ENCODE measurements around the gene ACTL8. TPM values are rescaled to one million over a fixed set of nuclear protein-coding genes. Genes with fewer than 3 reads are reported as not detected.
"Not testable (repeated sequence)": the region's sequence is repeated elsewhere in the genome, so short reads cannot be mapped to it uniquely, and the experiment has no call there.

The ACTL8 gene
- total RNA-seq, 2 experiments from 2014 or later: not detected

DNA sequence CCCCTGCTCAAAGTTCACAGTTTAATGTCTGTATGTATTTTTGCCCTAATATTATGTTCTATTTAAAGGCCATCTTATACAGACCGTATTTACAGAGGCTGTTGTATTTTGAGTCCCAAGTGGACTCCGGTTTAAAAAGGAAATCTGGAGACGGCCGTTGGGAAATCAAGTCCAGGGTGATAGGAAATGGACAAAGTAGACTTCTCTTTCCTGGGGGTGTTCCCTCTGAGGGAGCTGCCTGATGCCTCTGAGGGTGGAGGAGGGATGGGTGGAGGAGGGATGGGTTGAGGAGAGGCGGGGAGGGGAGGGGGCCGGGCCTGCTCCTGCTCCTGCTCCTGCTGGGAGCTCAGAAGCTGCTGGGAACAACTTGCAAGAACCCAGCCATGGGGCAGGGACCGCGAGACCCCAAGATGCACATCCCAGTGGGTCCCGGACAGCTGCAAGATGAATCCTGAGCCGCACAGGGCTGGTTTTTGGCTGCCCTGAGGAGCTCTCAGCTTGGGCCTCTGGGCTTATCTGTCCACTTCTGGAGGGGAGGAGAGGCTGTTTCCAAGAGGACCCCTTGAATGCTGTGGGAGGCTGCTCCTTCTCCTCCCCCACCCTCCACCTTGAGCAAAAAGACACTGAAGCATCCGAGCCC lies 12.0 kb upstream of the ACTL8 start:
- ChIA-PET CTCF (no interaction called here), POLR2A (no interaction called here)
- no peak for DNase-seq
- Mint-ChIP-seq H3K4me1 (no peaks in the 10 kb centered on the region), H3K27me3 (peaks cover 2% of the 10 kb centered on the region), H3K4me3 (no peak overlapping the region), H3K27ac (no peak overlapping the region), H3K9me3 (no peaks in the 10 kb centered on the region), H3K36me3 (ENCODE audit: low read depth) (no peaks in the 10 kb centered on the region)

GRCh38 chr1:17743925-17744324 lies 11.2 kb upstream of the ACTL8 start:
- Mint-ChIP-seq H3K36me3 (ENCODE audit: low read depth) (no peaks in the 10 kb centered on the region), H3K4me3 (no peak overlapping the region), H3K27ac (no peak overlapping the region), H3K27me3 (peaks cover 2% of the 10 kb centered on the region), H3K9me3 (no peaks in the 10 kb centered on the region), H3K4me1 (no peaks in the 10 kb centered on the region)
- no peak for DNase-seq
- POLR2A ChIA-PET: no interaction called here
- CTCF ChIA-PET: no interaction called here

- Mint-ChIP-seq H3K27ac (no peak overlapping the region), H3K27me3 (peaks cover 2% of the 10 kb centered on the region), H3K9me3 (no peaks in the 10 kb centered on the region), H3K4me1 (no peaks in the 10 kb centered on the region), H3K36me3 (ENCODE audit: low read depth) (no peaks in the 10 kb centered on the region), H3K4me3 (no peak overlapping the region)
- DNase-seq: no peak
- ChIA-PET POLR2A (no interaction called here), CTCF (no interaction called here)
These were observed 10.3 kb upstream of the ACTL8 start for GRCh38 chr1:17744666-17745478.

- no peak overlapping the region for H3K27ac Mint-ChIP-seq
- POLR2A ChIA-PET: no interaction called here
- H3K27me3 Mint-ChIP-seq: peaks cover 2% of the 10 kb centered on the region
- no peaks in the 10 kb centered on the region for H3K9me3 Mint-ChIP-seq
- no peak overlapping the region for H3K4me3 Mint-ChIP-seq
- no peaks in the 10 kb centered on the region for H3K4me1 Mint-ChIP-seq
- no peak for DNase-seq
- H3K36me3 Mint-ChIP-seq (ENCODE audit: low read depth): no peaks in the 10 kb centered on the region
- CTCF ChIA-PET: no interaction called here
These were observed 9.6 kb upstream of the ACTL8 start for GRCh38 chr1:17745479-17745955.

GRCh38 chr1:17746281-17746680 lies 8.9 kb upstream of the ACTL8 start:
- H3K27me3 Mint-ChIP-seq; H3K4me1 Mint-ChIP-seq; POLR2A ChIA-PET; DNase-seq; H3K4me3 Mint-ChIP-seq; H3K27ac Mint-ChIP-seq; H3K9me3 Mint-ChIP-seq; CTCF ChIA-PET; H3K36me3 Mint-ChIP-seq (ENCODE audit: low read depth): not testable (repeated sequence)

GRCh38 chr1:17746920-17747319 lies 8.2 kb upstream of the ACTL8 start:
- H3K36me3 Mint-ChIP-seq (ENCODE audit: low read depth): no peaks in the 10 kb centered on the region
- CTCF ChIA-PET: no interaction called here
- H3K4me3 Mint-ChIP-seq: no peak overlapping the region
- DNase-seq: no peak
- peaks cover 2% of the 10 kb centered on the region for H3K27me3 Mint-ChIP-seq
- no peak overlapping the region for H3K27ac Mint-ChIP-seq
- H3K9me3 Mint-ChIP-seq: peaks cover under 1% of the 10 kb centered on the region
- POLR2A ChIA-PET: no interaction called here
- no peaks in the 10 kb centered on the region for H3K4me1 Mint-ChIP-seq

GRCh38 chr1:17750333-17750732 lies 4.8 kb upstream of the ACTL8 start:
- Mint-ChIP-seq H3K36me3 (ENCODE audit: low read depth) (no peaks in the 10 kb centered on the region), H3K4me1 (no peaks in the 10 kb centered on the region), H3K27ac (no peak overlapping the region), H3K27me3 (no peaks in the 10 kb centered on the region), H3K9me3 (peaks cover 11% of the 10 kb centered on the region), H3K4me3 (no peak overlapping the region)
- DNase-seq: no peak
- ChIA-PET CTCF (no interaction called here), POLR2A (no interaction called here)

DNA sequence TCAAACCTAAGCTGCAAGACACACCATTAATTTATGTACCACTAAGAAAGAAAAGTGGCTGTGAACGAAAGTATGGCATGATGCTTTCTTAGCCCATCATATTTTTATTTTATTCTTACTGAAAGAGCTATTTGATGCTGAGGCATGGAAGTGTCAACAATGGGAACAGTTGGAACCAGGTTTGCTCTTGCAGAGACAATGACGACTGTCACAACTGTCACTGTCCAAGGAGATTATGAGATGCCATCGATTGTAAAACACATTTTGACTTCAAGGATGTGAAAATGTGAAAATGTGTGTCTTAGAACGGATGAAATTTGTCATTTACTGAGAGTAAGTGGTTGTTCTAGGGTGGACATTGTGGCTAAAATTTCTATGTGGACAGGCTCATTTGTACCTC lies 2.8 kb upstream of the ACTL8 start:
- ChIA-PET POLR2A (no interaction called here), CTCF (no interaction called here)
- peaks cover 20% of the 10 kb centered on the region for H3K9me3 Mint-ChIP-seq
- H3K27ac Mint-ChIP-seq: no peak overlapping the region
- DNase-seq: no peak
- no peaks in the 10 kb centered on the region for H3K4me1 Mint-ChIP-seq
- H3K27me3 Mint-ChIP-seq: no peaks in the 10 kb centered on the region
- no peak overlapping the region for H3K4me3 Mint-ChIP-seq
- H3K36me3 Mint-ChIP-seq (ENCODE audit: low read depth): no peaks in the 10 kb centered on the region

DNA sequence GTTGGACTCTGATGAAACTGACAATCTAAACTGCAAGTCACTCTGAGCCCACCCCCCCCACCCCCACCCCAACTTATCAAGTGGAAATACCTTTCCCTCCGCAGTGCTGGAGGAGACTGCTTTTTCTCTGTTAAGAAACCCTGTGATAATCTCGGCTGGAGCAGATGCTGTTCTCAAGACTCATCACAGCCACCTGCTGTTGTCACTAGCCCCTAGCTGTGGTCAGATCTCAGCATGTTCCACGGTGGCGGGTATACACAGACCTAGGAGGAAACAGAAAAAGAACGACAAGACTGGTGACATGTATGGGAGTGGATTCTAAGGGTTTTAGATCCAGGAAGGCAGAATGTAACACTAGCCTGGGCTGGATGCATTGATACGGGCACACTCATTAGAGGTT lies 2.3 kb downstream of the ACTL8 start:
- CTCF ChIA-PET: no interaction called here

DNA sequence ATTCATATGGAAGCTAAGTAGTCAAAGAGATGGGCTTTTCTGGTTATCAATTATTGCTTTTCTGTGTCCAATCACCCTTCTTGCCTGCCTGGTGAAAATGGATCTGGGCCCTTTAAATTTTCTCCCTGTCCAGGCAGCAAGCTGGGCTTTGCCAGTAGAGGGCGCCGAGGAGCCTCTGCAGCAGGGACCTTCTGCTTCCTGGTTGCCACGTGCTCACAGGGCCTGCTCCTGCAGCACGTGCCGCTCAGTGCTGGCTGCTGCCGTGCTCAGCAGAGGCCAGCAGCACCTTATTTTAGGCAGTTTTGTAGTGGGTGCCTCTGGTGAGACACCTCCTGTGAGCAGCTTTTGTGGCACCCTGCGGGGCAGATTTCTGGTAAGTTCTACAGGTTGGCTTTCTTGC lies 4.0 kb downstream of the ACTL8 start:
- Mint-ChIP-seq H3K27me3 (no peaks in the 10 kb centered on the region), H3K9me3 (peaks cover 40% of the 10 kb centered on the region), H3K4me3 (no peak overlapping the region), H3K4me1 (no peaks in the 10 kb centered on the region), H3K36me3 (ENCODE audit: low read depth) (no peaks in the 10 kb centered on the region), H3K27ac (no peak overlapping the region)
- DNase-seq: no peak
- POLR2A ChIA-PET: no interaction called here
- CTCF ChIA-PET: no interaction called here

More for the DNA sequence above, 2.3 kb downstream of the ACTL8 start:
- Mint-ChIP-seq H3K4me3 (no peak overlapping the region), H3K27me3 (no peaks in the 10 kb centered on the region), H3K36me3 (ENCODE audit: low read depth) (no peaks in the 10 kb centered on the region), H3K4me1 (no peaks in the 10 kb centered on the region), H3K9me3 (peaks cover 43% of the 10 kb centered on the region), H3K27ac (no peak overlapping the region)
- no peak for DNase-seq
- POLR2A ChIA-PET: no interaction called here

DNA sequence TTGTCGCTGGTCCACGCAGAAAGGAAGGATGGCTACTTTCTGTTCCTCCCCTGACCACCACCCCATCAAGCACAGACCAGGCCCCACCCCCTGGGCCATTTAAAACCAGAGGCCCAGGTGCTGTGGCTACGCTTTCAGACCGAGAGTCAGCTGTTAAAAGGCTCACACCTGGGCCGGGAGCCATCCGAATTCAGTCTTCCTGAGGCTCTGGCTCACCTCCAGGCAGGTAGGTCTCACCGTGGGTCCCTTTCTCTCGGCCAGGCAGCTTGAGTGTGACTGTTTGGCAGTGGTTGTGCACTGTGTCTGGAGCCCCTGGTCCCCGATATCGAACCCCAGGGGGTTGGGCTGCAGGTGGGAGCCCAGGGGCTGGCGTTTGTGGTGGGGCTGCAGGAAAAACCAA lies 7.2 kb downstream of the ACTL8 start:
- Mint-ChIP-seq H3K27me3 (no peaks in the 10 kb centered on the region), H3K27ac (no peak overlapping the region), H3K36me3 (ENCODE audit: low read depth) (no peaks in the 10 kb centered on the region), H3K4me3 (no peak overlapping the region), H3K9me3 (peaks cover 26% of the 10 kb centered on the region), H3K4me1 (no peaks in the 10 kb centered on the region)
- CTCF ChIA-PET: no interaction called here
- POLR2A ChIA-PET: no interaction called here
- no peak for DNase-seq

DNA sequence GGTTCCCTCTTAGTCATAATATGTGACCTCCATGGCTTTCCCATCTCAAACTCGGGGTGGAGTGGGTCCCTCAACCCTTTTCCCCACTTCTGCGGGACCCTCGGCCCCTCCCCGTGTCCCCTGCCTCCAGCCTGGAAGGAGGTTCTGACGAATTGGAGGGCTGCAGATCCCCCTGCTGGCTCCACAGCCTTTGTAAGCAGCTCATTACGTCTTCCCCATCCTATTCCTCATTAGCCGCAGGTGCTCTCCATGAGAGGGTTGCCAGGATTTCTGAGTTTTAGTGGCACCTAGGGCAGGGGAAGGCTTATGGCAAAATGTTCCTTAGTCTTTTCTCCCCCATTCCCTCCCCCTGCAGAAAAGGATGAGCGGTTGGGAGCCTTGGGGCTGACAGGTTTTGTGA lies 8.3 kb downstream of the ACTL8 start:
- POLR2A ChIA-PET: no interaction called here
- DNase-seq: no peak
- Mint-ChIP-seq H3K4me1 (no peaks in the 10 kb centered on the region), H3K9me3 (peaks cover 18% of the 10 kb centered on the region), H3K27me3 (no peaks in the 10 kb centered on the region), H3K36me3 (ENCODE audit: low read depth) (no peaks in the 10 kb centered on the region), H3K27ac (peak overlapping the region; percentile 25), H3K4me3 (no peak overlapping the region)
- CTCF ChIA-PET: no interaction called here

DNA sequence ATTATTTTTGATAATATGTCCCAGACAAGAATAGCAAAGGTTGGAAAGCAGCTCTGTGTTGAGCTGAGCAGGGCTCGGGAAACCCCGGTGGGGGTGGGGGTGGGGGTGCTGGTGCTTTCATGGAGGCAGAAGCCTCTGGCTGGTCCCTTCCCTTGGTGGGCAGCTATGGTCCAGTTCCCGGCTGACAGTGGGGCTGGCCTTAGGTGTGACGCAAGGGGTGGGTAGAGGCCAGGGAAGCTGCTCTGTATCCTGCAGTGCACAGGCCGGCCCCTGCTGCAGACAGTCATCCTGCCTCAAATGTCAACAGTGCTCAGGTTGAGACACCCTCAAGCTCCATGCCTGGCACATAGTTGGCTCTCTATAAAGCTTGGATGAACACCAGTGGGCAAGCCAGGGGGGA lies 8.9 kb downstream of the ACTL8 start:
- Mint-ChIP-seq H3K9me3 (peaks cover 12% of the 10 kb centered on the region), H3K27me3 (no peaks in the 10 kb centered on the region), H3K27ac (no peak overlapping the region), H3K4me3 (no peak overlapping the region), H3K4me1 (no peaks in the 10 kb centered on the region), H3K36me3 (ENCODE audit: low read depth) (no peaks in the 10 kb centered on the region)
- CTCF ChIA-PET: no interaction called here
- no peak for DNase-seq
- POLR2A ChIA-PET: no interaction called here

DNA sequence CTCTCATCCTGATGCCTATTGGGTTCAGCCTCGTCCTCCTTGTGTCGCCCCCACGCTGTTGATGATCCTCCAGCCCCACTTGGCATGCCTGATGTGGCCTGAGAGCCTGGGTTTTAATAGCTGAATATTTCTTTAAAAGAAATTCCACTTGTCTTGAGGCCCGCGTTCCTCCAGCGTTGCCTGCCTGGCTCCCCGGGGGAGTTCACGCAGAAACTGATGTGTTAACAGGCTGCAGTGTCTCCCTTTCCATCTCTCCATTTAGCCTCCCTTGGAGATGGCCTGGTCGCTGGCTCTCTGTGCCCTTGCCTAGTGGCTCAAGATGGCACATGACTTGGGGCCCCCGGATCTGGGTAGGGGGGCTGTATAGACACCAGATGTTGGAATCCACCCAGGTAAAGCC lies 9.5 kb downstream of the ACTL8 start:
- H3K27me3 Mint-ChIP-seq: no peaks in the 10 kb centered on the region
- H3K36me3 Mint-ChIP-seq (ENCODE audit: low read depth): no peaks in the 10 kb centered on the region
- H3K27ac Mint-ChIP-seq: no peak overlapping the region
- H3K9me3 Mint-ChIP-seq: peaks cover 9% of the 10 kb centered on the region
- no peak overlapping the region for H3K4me3 Mint-ChIP-seq
- no peaks in the 10 kb centered on the region for H3K4me1 Mint-ChIP-seq
- DNase-seq: no peak
- POLR2A ChIA-PET: no interaction called here
- CTCF ChIA-PET: no interaction called here
